HCT116 (cell line): ENCODE measurements around the gene APOBEC3B. TPM values are rescaled to one million over a fixed set of nuclear protein-coding genes. Genes with fewer than 3 reads are reported as not detected.

Source experiments
- ATAC-seq: fragments of 200-7000 bp; cut with Tn5 transposase; 2 replicates; pipeline ENCODE4 v1.9.1; 2020; ENCODE audit warnings: mild to moderate bottlenecking, moderate library complexity
- BruUV-seq: library from RNA; stranded (reverse); fragments of 400-500 nt; replicated peaks from 2 replicates; lab custom pipeline; 2021; lab: Mats Ljungman, UMichigan
- CTCF ChIA-PET: fragments of 300-600 bp; sonication (Branson Sonifier 250); formaldehyde crosslinking; loops from one replicate; lab custom pipeline; 2021; ENCODE audit warnings: antibody characterized with exemption; lab: Charles Lee
- POLR2A ChIA-PET: fragments of 300-600, 350-600 bp; sonication (Branson Sonifier 250); formaldehyde crosslinking; loops from one replicate; lab custom pipeline; 2021; ENCODE audit warnings: antibody characterized with exemption; lab: Charles Lee
- RAD21 ChIA-PET, 2 experiments: fragments of 300-600 bp; sonication (Branson Sonifier 250); formaldehyde crosslinking; loops; one replicate each; lab custom pipeline; 2023; ENCODE audit warnings: low total read pairs in 2 of 2; ENCODE audit not compliant: uncharacterized antibody in 2 of 2, unreplicated experiment in 2 of 2, low non-redundant PET in 1 of 2; lab: Charles Lee
- DNase-seq: peaks from one replicate; pipeline ENCODE4 v3.0.0-alpha.2; 2010; ENCODE audit warnings: low read depth, low spot score
- H2AFZ ChIP-seq: fragments of 200-600 bp; shearing (Covaris generic), sonication (generic); 2 replicates; pipeline ENCODE4 v1.6.1; 2017; ENCODE audit warnings: low read depth, mixed run types, mixed read lengths, antibody characterized with exemption, low read length; ENCODE audit not compliant: poor library complexity, severe bottlenecking
- H3K27ac ChIP-seq: 2 replicates; pipeline ENCODE4 v1.5.1; 2012; ENCODE audit warnings: low read depth, low read length
- H3K27me3 ChIP-seq: fragments of 200-600 bp; sonication (generic); 2 replicates; pipeline ENCODE4 v1.6.1; 2016; ENCODE audit warnings: mixed run types, low read length, mixed read lengths; ENCODE audit not compliant: insufficient read depth
- H3K36me3 ChIP-seq, 2 experiments: fragments of 200-500 bp in 1 of 2; fragments of 200-600 bp in 1 of 2; sonication (Bioruptor generic) in 1 of 2; sonication (generic) in 1 of 2; 2 replicates each; pipeline versions ENCODE4 v1.5.1 to v1.6.1; 2014 to 2016; ENCODE audit warnings: low read length in 2 of 2, inconsistent platforms in 1 of 2, mixed read lengths in 1 of 2, mixed run types in 1 of 2; ENCODE audit not compliant: insufficient read depth in 2 of 2, control insufficient read depth in 1 of 2
- H3K4me1 ChIP-seq, 2 experiments: fragments of 200-600 bp in 1 of 2; sonication (generic) in 1 of 2; 2 replicates each; pipeline versions ENCODE4 v1.5.1 to v1.6.1; 2012 to 2017; ENCODE audit warnings: low read length in 2 of 2, inconsistent platforms in 1 of 2, mild to moderate bottlenecking in 1 of 2, mixed read lengths in 1 of 2, mixed run types in 1 of 2, moderate library complexity in 1 of 2; ENCODE audit not compliant: insufficient read depth in 2 of 2, control insufficient read depth in 1 of 2
- H3K4me2 ChIP-seq: fragments of 200-600 bp; sonication (generic); 2 replicates; pipeline ENCODE4 v1.6.1; 2017; ENCODE audit warnings: mixed run types, low read length, mixed read lengths
- H3K4me3 ChIP-seq, 2 experiments: fragments of 200-600 bp in 1 of 2; sonication (generic) in 1 of 2; replicated peaks in 1 of 2; 2 replicates each; pipeline ENCODE4 v1.5.1; 2011 to 2016; ENCODE audit warnings: low read length in 2 of 2, control low read depth in 1 of 2, low read depth in 1 of 2, mild to moderate bottlenecking in 1 of 2, mixed read lengths in 1 of 2, mixed run types in 1 of 2
- H3K79me2 ChIP-seq: fragments of 200-600 bp; sonication (generic); 2 replicates; pipeline ENCODE4 v1.6.1; 2017; ENCODE audit warnings: mild to moderate bottlenecking, mixed run types, low read length, moderate library complexity, mixed read lengths; ENCODE audit not compliant: insufficient read depth
- H3K9ac ChIP-seq: fragments of 200-600 bp; sonication (generic); 2 replicates; pipeline ENCODE4 v1.6.1; 2016; ENCODE audit warnings: low read length, mixed read lengths
- H3K9me2 ChIP-seq: fragments of 200-600 bp; sonication (generic), shearing (Covaris generic); 2 replicates; pipeline ENCODE4 v1.6.1; 2017; ENCODE audit warnings: mixed run types, mild to moderate bottlenecking, moderate library complexity; ENCODE audit not compliant: insufficient read depth
- H3K9me3 ChIP-seq, 2 experiments: fragments of 200-500 bp in 1 of 2; fragments of 200-600 bp in 1 of 2; sonication (Bioruptor generic) in 1 of 2; sonication (generic) in 1 of 2; 2 replicates each; pipeline ENCODE4 v1.6.1; 2014 to 2017; ENCODE audit warnings: low read length in 2 of 2, mixed read lengths in 2 of 2, inconsistent platforms in 1 of 2, low read depth in 1 of 2, mild to moderate bottlenecking in 1 of 2, mixed run types in 1 of 2, moderate library complexity in 1 of 2; ENCODE audit not compliant: control insufficient read depth in 1 of 2, insufficient read depth in 1 of 2
- H4K20me1 ChIP-seq: fragments of 200-600 bp; sonication (generic), shearing (Covaris generic); 2 replicates; pipeline ENCODE4 v1.6.1; 2017; ENCODE audit warnings: mixed run types, mild to moderate bottlenecking, moderate library complexity; ENCODE audit not compliant: insufficient read depth
- CBX3 ChIP-seq: IDR thresholded peaks from 2 replicates; pipeline ENCODE4 v1.6.1; 2012; ENCODE audit warnings: low read depth
- FOSL1 ChIP-seq: IDR thresholded peaks from 2 replicates; pipeline ENCODE4 v1.6.1; 2012; ENCODE audit warnings: low read depth
- JUND ChIP-seq: IDR thresholded peaks from 2 replicates; pipeline ENCODE4 v1.6.1; 2012
- POLR2AphosphoS5 ChIP-seq: IDR thresholded peaks from 2 replicates; pipeline ENCODE4 v1.6.1; 2011; ENCODE audit warnings: mild to moderate bottlenecking, low read depth, low read length, moderate library complexity
- SIN3A ChIP-seq: IDR thresholded peaks from 2 replicates; pipeline ENCODE4 v1.6.1; 2012; ENCODE audit warnings: low read depth
- SP1 ChIP-seq: IDR thresholded peaks from 2 replicates; pipeline ENCODE4 v1.6.1; 2012; ENCODE audit warnings: low read depth
- SRF ChIP-seq: IDR thresholded peaks from 2 replicates; pipeline ENCODE4 v1.6.1; 2012; ENCODE audit warnings: low read depth
- TCF7L2 ChIP-seq: IDR thresholded peaks from 2 replicates; pipeline ENCODE4 v1.7.0; 2011; ENCODE audit warnings: borderline replicate concordance, inconsistent platforms; ENCODE audit not compliant: insufficient read depth, insufficient read length; ENCODE audit errors: extremely low read depth
- YY1 ChIP-seq: IDR thresholded peaks from 2 replicates; pipeline ENCODE4 v1.6.1; 2011; ENCODE audit warnings: low read length, low read depth, moderate library complexity, mild to moderate bottlenecking; ENCODE audit not compliant: insufficient replicate concordance; ENCODE audit errors: extremely low read depth
- ZFX ChIP-seq: fragments of 450-650 bp; IDR thresholded peaks from 2 replicates; pipeline ENCODE4 v1.6.1; 2017
- intact Hi-C: fragments of 100-400 bp; cut with micrococcal nuclease; formaldehyde crosslinking; loops from 2 replicates; pipeline ENCODE4 v1.10.0; 2022
- total RNA-seq: library from RNA; stranded (reverse); gene quantifications from one replicate; pipeline ENCODE4 v1.2.1, GENCODE V29; 2021; ENCODE audit not compliant: unreplicated experiment
- TF ChIP-seq, protein P1 (sequence below): IDR thresholded peaks from 2 replicates; pipeline ENCODE4 v1.6.1; 2012; ENCODE audit warnings: low read depth
- TF ChIP-seq, protein P2 (sequence below): IDR thresholded peaks from 2 replicates; pipeline ENCODE4 v1.6.1; 2011; ENCODE audit warnings: mild to moderate bottlenecking, low read length, moderate library complexity; ENCODE audit not compliant: insufficient replicate concordance; ENCODE audit errors: extremely low read depth
- TF ChIP-seq, protein P3 (sequence below), 3 experiments: fragments of 200-600 bp in 1 of 3; sonication (generic) in 1 of 3; IDR thresholded peaks in 2 of 3; conservative IDR thresholded peaks in 1 of 3; 2 replicates each; pipeline ENCODE4 v1.5.1; 2012 to 2017; ENCODE audit warnings: low read depth in 2 of 3, low read length in 2 of 3, antibody characterized with exemption in 1 of 3, borderline replicate concordance in 1 of 3, control low read depth in 1 of 3, mild to moderate bottlenecking in 1 of 3, mixed read lengths in 1 of 3, mixed run types in 1 of 3, moderate library complexity in 1 of 3; ENCODE audit not compliant: insufficient read depth in 1 of 3
- TF ChIP-seq, protein P4 (sequence below): IDR thresholded peaks from 2 replicates; pipeline ENCODE4 v1.6.1; 2012

The APOBEC3B gene
- total RNA-seq, 1 experiment from 2014 or later: 10.3 TPM

DNA sequence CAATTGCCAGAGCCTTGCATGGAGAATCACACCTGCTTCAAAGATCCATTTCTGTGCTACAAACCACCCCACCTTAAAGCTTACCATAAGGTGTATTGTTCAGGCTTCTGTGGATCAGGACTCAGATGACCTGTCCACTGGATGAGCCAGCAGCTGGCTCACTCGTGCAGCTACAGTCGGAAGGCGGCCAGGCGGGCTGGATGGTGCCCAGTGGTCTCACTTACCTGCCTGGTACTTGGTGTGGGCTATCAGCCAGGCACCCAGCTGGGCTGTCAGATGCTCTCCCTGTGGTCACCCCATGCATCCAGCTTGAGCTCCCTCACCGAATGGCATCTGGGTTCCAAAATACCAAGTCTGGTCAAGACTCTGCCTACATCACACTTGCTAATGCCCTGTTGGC lies 10.9 kb upstream of the APOBEC3B start:
- Histone ChIP-seq H3K9ac (no peak overlapping the region), H4K20me1 (no peaks in the 10 kb centered on the region), H3K9me3 (no peaks in the 10 kb centered on the region), H2AFZ (no peak overlapping the region), H3K27ac (no peak overlapping the region), H3K79me2 (no peaks in the 10 kb centered on the region), H3K4me1 (no peaks in the 10 kb centered on the region), H3K27me3 (no peaks in the 10 kb centered on the region), H3K4me3 (no peak overlapping the region), H3K36me3 (no peaks in the 10 kb centered on the region), H3K9me2 (no peaks in the 10 kb centered on the region), H3K4me2 (no peak overlapping the region)
- TF ChIP-seq SP1 (no peak), POLR2AphosphoS5 (no peak), JUND (no peak), TCF7L2 (no peak)
- RAD21 ChIA-PET: no interaction called here
- intact Hi-C loops: no loop called here
- ATAC-seq: no peak
- no TSS peak for BruUV-seq
- POLR2A ChIA-PET: no interaction called here
- no peak for DNase-seq
- CTCF ChIA-PET: no interaction called here

DNA sequence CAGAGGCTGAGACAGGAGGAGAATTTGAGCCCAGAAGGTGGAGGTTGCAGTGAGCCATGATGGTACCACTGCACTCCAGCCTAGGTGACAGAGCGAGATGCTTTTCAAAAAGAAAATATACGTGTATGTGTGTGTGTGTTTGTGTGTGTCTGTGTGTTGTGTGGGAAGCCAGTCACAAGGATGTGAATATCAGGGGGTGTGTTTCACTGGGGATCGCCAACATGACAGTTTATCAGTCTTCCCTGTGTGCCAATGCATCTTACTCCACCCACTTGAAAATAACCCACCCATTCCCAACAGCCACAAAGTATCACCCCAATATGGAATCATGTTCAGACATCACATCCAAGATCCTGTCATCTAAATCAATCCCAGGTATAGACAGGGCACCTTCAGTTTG lies 10.4 kb upstream of the APOBEC3B start:
- no peak overlapping the region for H3K4me2 ChIP-seq
- ChIA-PET POLR2A (no interaction called here), RAD21 (no interaction called here), CTCF (no interaction called here)
- H3K9me3 ChIP-seq: no peaks in the 10 kb centered on the region
- BruUV-seq: no TSS peak
- H3K36me3 ChIP-seq: no peaks in the 10 kb centered on the region
- H3K79me2 ChIP-seq: no peaks in the 10 kb centered on the region
- H3K9me2 ChIP-seq: no peaks in the 10 kb centered on the region
- DNase-seq (no peak), ATAC-seq (no peak)
- intact Hi-C loops: no loop called here
- no peak overlapping the region for H3K9ac ChIP-seq
- H3K27me3 ChIP-seq: no peaks in the 10 kb centered on the region
- H4K20me1 ChIP-seq: no peaks in the 10 kb centered on the region
- no peak overlapping the region for H3K27ac ChIP-seq
- H3K4me1 ChIP-seq: no peaks in the 10 kb centered on the region
- H3K4me3 ChIP-seq: no peak overlapping the region
- H2AFZ ChIP-seq: no peak overlapping the region
- TF ChIP-seq, protein P1, sequence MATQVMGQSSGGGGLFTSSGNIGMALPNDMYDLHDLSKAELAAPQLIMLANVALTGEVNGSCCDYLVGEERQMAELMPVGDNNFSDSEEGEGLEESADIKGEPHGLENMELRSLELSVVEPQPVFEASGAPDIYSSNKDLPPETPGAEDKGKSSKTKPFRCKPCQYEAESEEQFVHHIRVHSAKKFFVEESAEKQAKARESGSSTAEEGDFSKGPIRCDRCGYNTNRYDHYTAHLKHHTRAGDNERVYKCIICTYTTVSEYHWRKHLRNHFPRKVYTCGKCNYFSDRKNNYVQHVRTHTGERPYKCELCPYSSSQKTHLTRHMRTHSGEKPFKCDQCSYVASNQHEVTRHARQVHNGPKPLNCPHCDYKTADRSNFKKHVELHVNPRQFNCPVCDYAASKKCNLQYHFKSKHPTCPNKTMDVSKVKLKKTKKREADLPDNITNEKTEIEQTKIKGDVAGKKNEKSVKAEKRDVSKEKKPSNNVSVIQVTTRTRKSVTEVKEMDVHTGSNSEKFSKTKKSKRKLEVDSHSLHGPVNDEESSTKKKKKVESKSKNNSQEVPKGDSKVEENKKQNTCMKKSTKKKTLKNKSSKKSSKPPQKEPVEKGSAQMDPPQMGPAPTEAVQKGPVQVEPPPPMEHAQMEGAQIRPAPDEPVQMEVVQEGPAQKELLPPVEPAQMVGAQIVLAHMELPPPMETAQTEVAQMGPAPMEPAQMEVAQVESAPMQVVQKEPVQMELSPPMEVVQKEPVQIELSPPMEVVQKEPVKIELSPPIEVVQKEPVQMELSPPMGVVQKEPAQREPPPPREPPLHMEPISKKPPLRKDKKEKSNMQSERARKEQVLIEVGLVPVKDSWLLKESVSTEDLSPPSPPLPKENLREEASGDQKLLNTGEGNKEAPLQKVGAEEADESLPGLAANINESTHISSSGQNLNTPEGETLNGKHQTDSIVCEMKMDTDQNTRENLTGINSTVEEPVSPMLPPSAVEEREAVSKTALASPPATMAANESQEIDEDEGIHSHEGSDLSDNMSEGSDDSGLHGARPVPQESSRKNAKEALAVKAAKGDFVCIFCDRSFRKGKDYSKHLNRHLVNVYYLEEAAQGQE: no peak
- no peak for TF ChIP-seq SRF
- no peak for TF ChIP-seq SIN3A
- no peak for TF ChIP-seq JUND
- no peak for TF ChIP-seq YY1
- TF ChIP-seq, protein P2, sequence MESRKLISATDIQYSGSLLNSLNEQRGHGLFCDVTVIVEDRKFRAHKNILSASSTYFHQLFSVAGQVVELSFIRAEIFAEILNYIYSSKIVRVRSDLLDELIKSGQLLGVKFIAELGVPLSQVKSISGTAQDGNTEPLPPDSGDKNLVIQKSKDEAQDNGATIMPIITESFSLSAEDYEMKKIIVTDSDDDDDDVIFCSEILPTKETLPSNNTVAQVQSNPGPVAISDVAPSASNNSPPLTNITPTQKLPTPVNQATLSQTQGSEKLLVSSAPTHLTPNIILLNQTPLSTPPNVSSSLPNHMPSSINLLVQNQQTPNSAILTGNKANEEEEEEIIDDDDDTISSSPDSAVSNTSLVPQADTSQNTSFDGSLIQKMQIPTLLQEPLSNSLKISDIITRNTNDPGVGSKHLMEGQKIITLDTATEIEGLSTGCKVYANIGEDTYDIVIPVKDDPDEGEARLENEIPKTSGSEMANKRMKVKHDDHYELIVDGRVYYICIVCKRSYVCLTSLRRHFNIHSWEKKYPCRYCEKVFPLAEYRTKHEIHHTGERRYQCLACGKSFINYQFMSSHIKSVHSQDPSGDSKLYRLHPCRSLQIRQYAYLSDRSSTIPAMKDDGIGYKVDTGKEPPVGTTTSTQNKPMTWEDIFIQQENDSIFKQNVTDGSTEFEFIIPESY: no peak
- TF ChIP-seq, protein P3, sequence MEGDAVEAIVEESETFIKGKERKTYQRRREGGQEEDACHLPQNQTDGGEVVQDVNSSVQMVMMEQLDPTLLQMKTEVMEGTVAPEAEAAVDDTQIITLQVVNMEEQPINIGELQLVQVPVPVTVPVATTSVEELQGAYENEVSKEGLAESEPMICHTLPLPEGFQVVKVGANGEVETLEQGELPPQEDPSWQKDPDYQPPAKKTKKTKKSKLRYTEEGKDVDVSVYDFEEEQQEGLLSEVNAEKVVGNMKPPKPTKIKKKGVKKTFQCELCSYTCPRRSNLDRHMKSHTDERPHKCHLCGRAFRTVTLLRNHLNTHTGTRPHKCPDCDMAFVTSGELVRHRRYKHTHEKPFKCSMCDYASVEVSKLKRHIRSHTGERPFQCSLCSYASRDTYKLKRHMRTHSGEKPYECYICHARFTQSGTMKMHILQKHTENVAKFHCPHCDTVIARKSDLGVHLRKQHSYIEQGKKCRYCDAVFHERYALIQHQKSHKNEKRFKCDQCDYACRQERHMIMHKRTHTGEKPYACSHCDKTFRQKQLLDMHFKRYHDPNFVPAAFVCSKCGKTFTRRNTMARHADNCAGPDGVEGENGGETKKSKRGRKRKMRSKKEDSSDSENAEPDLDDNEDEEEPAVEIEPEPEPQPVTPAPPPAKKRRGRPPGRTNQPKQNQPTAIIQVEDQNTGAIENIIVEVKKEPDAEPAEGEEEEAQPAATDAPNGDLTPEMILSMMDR (IDR thresholded peaks at IDR 0.05 in 2 of 3, conservative IDR thresholded peaks at IDR 0.05 in 1 of 3; ENCODE audit: borderline replicate concordance in 1 of 3, insufficient read depth in 1 of 3, low read depth in 2 of 3, low read length in 2 of 3): no peak
- no peak for TF ChIP-seq FOSL1
- no peak for TF ChIP-seq ZFX
- TF ChIP-seq CBX3: no peak
- TF ChIP-seq, protein P4, sequence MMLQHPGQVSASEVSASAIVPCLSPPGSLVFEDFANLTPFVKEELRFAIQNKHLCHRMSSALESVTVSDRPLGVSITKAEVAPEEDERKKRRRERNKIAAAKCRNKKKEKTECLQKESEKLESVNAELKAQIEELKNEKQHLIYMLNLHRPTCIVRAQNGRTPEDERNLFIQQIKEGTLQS: no peak
